H1 (cell line): Measurements from ENCODE around the gene RNF145. TPM values are rescaled to one million over a fixed set of nuclear protein-coding genes. Genes with fewer than 3 reads are reported as not detected.

Experiments
- CTCF ChIA-PET: fragments of 300-600 bp; sonication (Branson Sonifier 250); formaldehyde crosslinking; loops from one replicate; lab custom pipeline; 2021; ENCODE audit not compliant: partially characterized antibody; lab: Charles Lee
- POLR2A ChIA-PET: fragments of 300-600 bp; sonication (Branson Sonifier 250); formaldehyde crosslinking; loops from one replicate; lab custom pipeline; 2021; ENCODE audit warnings: inconsistent platforms; ENCODE audit not compliant: partially characterized antibody; lab: Charles Lee
- DNase-seq, 2 experiments: peaks; one replicate each; pipeline versions ENCODE4 v3.0.0 to v3.0.0-alpha.2; 2010 to 2022; ENCODE audit warnings: low spot score in 2 of 2, low read depth in 1 of 2, mixed read lengths in 1 of 2
- FAIRE-seq: peaks from 2 replicates; lab custom pipeline; 2011; peaks lifted over from hg19 to GRCh38; lab: Jason Lieb, UNC
- H2AFZ ChIP-seq: 2 replicates; pipeline ENCODE4 v1.8.1; 2012; ENCODE audit warnings: low read length, inconsistent platforms
- H2AK5ac ChIP-seq: 2 replicates; pipeline ENCODE4 v1.6.1; 2013; ENCODE audit warnings: low read depth, low read length
- H2BK120ac ChIP-seq: replicated peaks from 2 replicates; pipeline ENCODE3; 2013; ENCODE audit warnings: low read depth, low read length, inconsistent platforms
- H2BK12ac ChIP-seq: 2 replicates; pipeline ENCODE4 v1.6.1; 2013; ENCODE audit warnings: low read depth, low read length
- H2BK15ac ChIP-seq: 2 replicates; pipeline ENCODE4 v1.6.1; 2013; ENCODE audit warnings: low read length
- H2BK20ac ChIP-seq: 2 replicates; pipeline ENCODE4 v1.6.1; 2013; ENCODE audit warnings: low read length
- H2BK5ac ChIP-seq: 2 replicates; pipeline ENCODE4 v1.6.1; 2013; ENCODE audit warnings: low read depth, low read length
- H3K14ac ChIP-seq: 2 replicates; pipeline ENCODE4 v1.6.1; 2013; ENCODE audit warnings: inconsistent platforms; ENCODE audit not compliant: insufficient read length
- H3K18ac ChIP-seq: 2 replicates; pipeline ENCODE4 v1.6.1; 2013; ENCODE audit warnings: low read length; ENCODE audit errors: extremely low read depth
- H3K23ac ChIP-seq: 2 replicates; pipeline ENCODE4 v1.6.1; 2013; ENCODE audit warnings: inconsistent platforms; ENCODE audit not compliant: insufficient read length
- H3K23me2 ChIP-seq: 2 replicates; pipeline ENCODE4 v1.6.1; 2013; ENCODE audit warnings: low read depth, low read length
- H3K27ac ChIP-seq: 2 replicates; pipeline ENCODE4 v1.6.1; 2011; ENCODE audit warnings: low read depth, low read length, inconsistent platforms
- H3K27me3 ChIP-seq, 4 experiments: replicated peaks in 1 of 4; 1 replicate in 1 of 4; 2 replicates in 3 of 4; pipeline versions ENCODE4 v1.6.1 to v1.8.1; 2011 to 2013; ENCODE audit warnings: low read length in 3 of 4, mild to moderate bottlenecking in 3 of 4, inconsistent platforms in 2 of 4, mixed read lengths in 2 of 4, moderate library complexity in 1 of 4; ENCODE audit not compliant: control insufficient read depth in 3 of 4, insufficient read depth in 3 of 4; ENCODE audit errors: extremely low read depth in 1 of 4
- H3K36me3 ChIP-seq, 4 experiments: 2 replicates each; pipeline versions ENCODE4 v1.6.1 to v1.8.1; 2011 to 2013; ENCODE audit warnings: mild to moderate bottlenecking in 4 of 4, low read length in 3 of 4, moderate library complexity in 2 of 4, control low read depth in 1 of 4, inconsistent platforms in 1 of 4; ENCODE audit not compliant: insufficient read depth in 4 of 4, control insufficient read depth in 2 of 4
- H3K4ac ChIP-seq: replicated peaks from 2 replicates; pipeline ENCODE3; 2013; ENCODE audit warnings: low read length, low read depth, mixed read lengths, inconsistent platforms; ENCODE audit not compliant: insufficient read length
- H3K4me1 ChIP-seq, 4 experiments: replicated peaks in 1 of 4; 1 replicate in 1 of 4; 2 replicates in 3 of 4; pipeline versions ENCODE4 v1.6.1 to v1.8.1; 2011 to 2013; ENCODE audit warnings: low read length in 3 of 4, inconsistent platforms in 2 of 4, mixed read lengths in 1 of 4; ENCODE audit not compliant: insufficient read depth in 4 of 4, control insufficient read depth in 3 of 4
- H3K4me2 ChIP-seq, 2 experiments: 2 replicates each; pipeline versions ENCODE4 v1.6.1 to v1.8.1; 2011 to 2013; ENCODE audit warnings: low read depth in 2 of 2, low read length in 2 of 2, control low read depth in 1 of 2, inconsistent platforms in 1 of 2, mild to moderate bottlenecking in 1 of 2; ENCODE audit not compliant: insufficient read depth in 1 of 2
- H3K4me3 ChIP-seq, 4 experiments: fragments of 200-600, 300-600 bp in 1 of 4; sonication (generic), shearing (Covaris generic), sonication (Bioruptor Twin) in 1 of 4; 2 replicates each; pipeline versions ENCODE4 v1.5.1 to v1.8.1; 2011 to 2016; ENCODE audit warnings: low read length in 4 of 4, low read depth in 3 of 4, control low read depth in 2 of 4, inconsistent platforms in 2 of 4, mild to moderate bottlenecking in 2 of 4, mixed read lengths in 1 of 4, moderate library complexity in 1 of 4; ENCODE audit not compliant: insufficient read depth in 2 of 4; ENCODE audit errors: extremely low read depth in 1 of 4
- H3K56ac ChIP-seq: replicated peaks from 2 replicates; pipeline ENCODE3; 2013; ENCODE audit warnings: low read depth, mild to moderate bottlenecking, mixed read lengths, low read length, inconsistent platforms; ENCODE audit not compliant: insufficient read length
- H3K79me1 ChIP-seq: 2 replicates; pipeline ENCODE4 v1.6.1; 2013; ENCODE audit warnings: low read depth, low read length, control low read depth
- H3K79me2 ChIP-seq, 2 experiments: 2 replicates each; pipeline versions ENCODE4 v1.6.1 to v1.8.1; 2012 to 2013; ENCODE audit warnings: low read length in 2 of 2, mild to moderate bottlenecking in 2 of 2, inconsistent platforms in 1 of 2; ENCODE audit not compliant: insufficient read depth in 2 of 2, control insufficient read depth in 1 of 2
- H3K9ac ChIP-seq, 4 experiments: replicated peaks in 1 of 4; 1 replicate in 1 of 4; 2 replicates in 3 of 4; pipeline versions ENCODE4 v1.6.1 to v1.8.1; 2011 to 2013; ENCODE audit warnings: low read depth in 3 of 4, low read length in 3 of 4, control low read depth in 2 of 4, mild to moderate bottlenecking in 2 of 4, moderate library complexity in 2 of 4, inconsistent platforms in 1 of 4; ENCODE audit errors: extremely low read depth in 1 of 4
- H3K9me3 ChIP-seq, 2 experiments: 2 replicates each; pipeline versions ENCODE4 v1.6.1 to v1.8.1; 2012 to 2013; ENCODE audit warnings: mild to moderate bottlenecking in 2 of 2, moderate library complexity in 2 of 2, control low read depth in 1 of 2, inconsistent platforms in 1 of 2, low read depth in 1 of 2, low read length in 1 of 2, mixed read lengths in 1 of 2; ENCODE audit not compliant: insufficient read depth in 2 of 2
- H4K20me1 ChIP-seq, 2 experiments: replicated peaks in 1 of 2; 2 replicates each; pipeline versions ENCODE3 to v1.8.1; 2011 to 2013; ENCODE audit warnings: inconsistent platforms in 2 of 2, low read length in 2 of 2, mild to moderate bottlenecking in 1 of 2; ENCODE audit not compliant: insufficient read depth in 2 of 2, control insufficient read depth in 1 of 2
- H4K5ac ChIP-seq: 2 replicates; pipeline ENCODE4 v1.6.1; 2013; ENCODE audit warnings: low read length, low read depth, mixed read lengths, inconsistent platforms; ENCODE audit not compliant: insufficient read length
- H4K8ac ChIP-seq: 2 replicates; pipeline ENCODE4 v1.8.0; 2013; ENCODE audit warnings: mild to moderate bottlenecking, moderate library complexity, low read length, inconsistent platforms; ENCODE audit not compliant: insufficient read depth; ENCODE audit errors: extremely low read depth
- H4K91ac ChIP-seq: replicated peaks from 2 replicates; pipeline ENCODE3; 2013; ENCODE audit warnings: low read length, mixed read lengths, inconsistent platforms; ENCODE audit not compliant: insufficient read length
- CBX8 ChIP-seq: fragments of 300-800, 300-1000 bp; sonication (generic); IDR thresholded peaks from 2 replicates; pipeline ENCODE4 v1.7.1; 2016; ENCODE audit warnings: low read depth, low read length, borderline replicate concordance
- CHD1 ChIP-seq: IDR thresholded peaks from 2 replicates; pipeline ENCODE4 v1.6.1; 2012; ENCODE audit warnings: low read depth, low read length, improper control_type of control experiment
- FOSL1 ChIP-seq: IDR thresholded peaks from 2 replicates; pipeline ENCODE4 v1.6.1; 2011; ENCODE audit warnings: mild to moderate bottlenecking, low read depth, low read length, moderate library complexity; ENCODE audit not compliant: insufficient read depth
- KDM4A ChIP-seq: IDR thresholded peaks from one replicate; pipeline ENCODE4 v1.7.1; 2012; ENCODE audit warnings: low read depth, mild to moderate bottlenecking, moderate library complexity, low read length, inconsistent platforms; ENCODE audit not compliant: severe bottlenecking
- POU5F1 ChIP-seq: IDR thresholded peaks from 2 replicates; pipeline ENCODE4 v1.6.1; 2011; ENCODE audit warnings: low read depth, mild to moderate bottlenecking, low read length, moderate library complexity
- SRF ChIP-seq: IDR thresholded peaks from 2 replicates; pipeline ENCODE4 v1.6.1; 2011; ENCODE audit warnings: mild to moderate bottlenecking, low read depth, low read length, moderate library complexity
- SUZ12 ChIP-seq: fragments of 200-600 bp; sonication (generic); IDR thresholded peaks from 2 replicates; pipeline ENCODE4 v1.6.1; 2012; ENCODE audit warnings: mild to moderate bottlenecking, inconsistent platforms, low read length, moderate library complexity, mixed read lengths
- TAF1 ChIP-seq: IDR thresholded peaks from 2 replicates; pipeline ENCODE4 v1.6.1; 2011; ENCODE audit warnings: mild to moderate bottlenecking, low read depth, low read length
- TBP ChIP-seq: IDR thresholded peaks from 2 replicates; pipeline ENCODE4 v1.6.1; 2011; ENCODE audit warnings: low read depth, low read length, improper control_type of control experiment
- WGBS, 2 experiments: shearing (Covaris generic) in 1 of 2; methylation state at CpG; one replicate each; pipeline versions ENCODE4 v1.1.6 to v1.1.7; 2013 to 2015; ENCODE audit warnings: low lambda C conversion rate in 2 of 2, mixed read lengths in 2 of 2, inconsistent platforms in 1 of 2, low coverage in 1 of 2, missing lambda C conversion rate in 1 of 2; ENCODE audit not compliant: insufficient replicate concordance in 2 of 2, insufficient coverage in 1 of 2, insufficient read length in 1 of 2; ENCODE audit errors: extremely low coverage in 1 of 2, missing lambda C conversion rate in 1 of 2; 5-methylcytosine and 5-hydroxymethylcytosine counted together
- polyA plus RNA-seq, 7 experiments: library from polyadenylated mRNA; depleted of rRNA in 3 of 7; stranded (reverse) in 5 of 7; unstranded in 2 of 7; fragments of >200 nt in 5 of 7; fragments of 200-250 nt in 2 of 7; gene quantifications; 1 replicate in 5 of 7; 2 replicates in 1 of 7; 4 replicates in 1 of 7; pipeline versions ENCODE4 v1.2.1 to v1.2.3, GENCODE V29; 2011 to 2013; ENCODE audit warnings: missing spikeins in 2 of 7, mixed read lengths in 2 of 7
- total RNA-seq: library from RNA; stranded (reverse); fragmentation: NEBNext Ultra II Directional; extraction: Animal tissue kit (Norgen Biotek cat#: 25700); gene quantifications from 2 replicates; pipeline ENCODE4 v1.2.1, GENCODE V29; 2021
- TF ChIP-seq, protein P1 (sequence below): IDR thresholded peaks from 2 replicates; pipeline ENCODE4 v1.6.1; 2012; ENCODE audit warnings: low read length, inconsistent platforms
- TF ChIP-seq, protein P2 (sequence below): IDR thresholded peaks from 2 replicates; pipeline ENCODE4 v1.6.1; 2011; ENCODE audit warnings: low read length, improper control_type of control experiment

RNF145 gene
- total and polyA plus RNA-seq, 2 of the 8 experiments (the other 6 are each of a cell fraction or from before 2014, with no cell fraction given) = 34.2 to 72.5 TPM

DNA sequence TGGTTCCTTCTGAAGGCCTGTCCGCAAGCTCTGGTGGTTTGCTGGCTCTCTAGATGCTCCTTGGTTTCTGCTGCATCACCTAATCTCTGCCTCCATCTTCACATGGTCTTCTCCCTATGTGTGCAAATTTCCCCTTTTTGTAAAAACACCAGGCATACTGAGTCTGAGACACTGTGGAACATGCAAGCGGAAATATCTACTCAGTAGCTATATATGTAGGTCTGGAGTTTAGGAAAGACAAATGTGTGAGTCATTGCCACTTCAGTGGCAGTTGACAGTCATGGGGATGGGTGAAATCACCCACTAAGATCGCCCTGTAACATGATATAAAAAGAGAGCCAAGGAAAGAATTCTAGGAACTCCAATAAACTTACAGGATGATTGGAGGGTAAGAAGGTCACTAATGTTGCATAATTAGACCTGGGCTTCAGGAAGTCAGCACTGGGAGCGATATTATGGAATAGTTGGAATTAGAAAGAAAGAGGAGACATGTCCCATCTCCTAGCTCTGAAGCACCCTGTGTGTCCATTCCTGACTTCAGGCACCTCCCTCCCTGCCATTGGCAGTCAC, 31.0 kb upstream of the RNF145 start:
- Histone ChIP-seq H3K14ac (no peak overlapping the region), H4K20me1 (no peaks in the 10 kb centered on the region), H3K9me3 (no peaks in the 10 kb centered on the region), H3K4me2 (no peak overlapping the region), H2BK20ac (no peak overlapping the region), H3K4me1 (no peaks in the 10 kb centered on the region), H2AK5ac (no peak overlapping the region), H3K18ac (no peak overlapping the region), H3K27ac (no peak overlapping the region), H3K36me3 (no peaks in the 10 kb centered on the region), H4K8ac (no peak overlapping the region), H3K4me3 (no peak overlapping the region), H3K56ac (no peak overlapping the region), H3K79me1 (no peaks in the 10 kb centered on the region), H2BK15ac (no peak overlapping the region), H4K5ac (no peak overlapping the region), H3K23ac (no peak overlapping the region), H2BK120ac (no peak overlapping the region), H2BK5ac (no peak overlapping the region), H2BK12ac (no peak overlapping the region), H3K79me2 (no peaks in the 10 kb centered on the region), H4K91ac (no peak overlapping the region), H3K9ac (no peak overlapping the region), H3K4ac (no peak overlapping the region), H2AFZ (no peak overlapping the region), H3K27me3 (peaks cover 0 to 3% (median 0%) of the 10 kb centered on the region in 4 experiments; a peak in 1 of 7 replicates), H3K23me2 (no peaks in the 10 kb centered on the region; the same call in 1 of the 2 replicates)
- FAIRE-seq (no peak), DNase-seq (no peak)
- 87% methylated on average over 4 of the region's 4 CpGs; no CpG with 5 or more reads in 1 of the 2 experiments for WGBS, 2 experiments
- ChIA-PET CTCF (interaction anchor here (0.8 to 1.4 kb wide), 3 partner anchors 28 to 84 kb away, joined by 3 to 4 read pairs (median 4); no protein-coding TSS in a partner anchor), POLR2A (no interaction called here)
- TF ChIP-seq, protein P1, sequence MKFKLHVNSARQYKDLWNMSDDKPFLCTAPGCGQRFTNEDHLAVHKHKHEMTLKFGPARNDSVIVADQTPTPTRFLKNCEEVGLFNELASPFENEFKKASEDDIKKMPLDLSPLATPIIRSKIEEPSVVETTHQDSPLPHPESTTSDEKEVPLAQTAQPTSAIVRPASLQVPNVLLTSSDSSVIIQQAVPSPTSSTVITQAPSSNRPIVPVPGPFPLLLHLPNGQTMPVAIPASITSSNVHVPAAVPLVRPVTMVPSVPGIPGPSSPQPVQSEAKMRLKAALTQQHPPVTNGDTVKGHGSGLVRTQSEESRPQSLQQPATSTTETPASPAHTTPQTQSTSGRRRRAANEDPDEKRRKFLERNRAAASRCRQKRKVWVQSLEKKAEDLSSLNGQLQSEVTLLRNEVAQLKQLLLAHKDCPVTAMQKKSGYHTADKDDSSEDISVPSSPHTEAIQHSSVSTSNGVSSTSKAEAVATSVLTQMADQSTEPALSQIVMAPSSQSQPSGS = no peak
- no peak for TF ChIP-seq CBX8
- TF ChIP-seq, protein P2, sequence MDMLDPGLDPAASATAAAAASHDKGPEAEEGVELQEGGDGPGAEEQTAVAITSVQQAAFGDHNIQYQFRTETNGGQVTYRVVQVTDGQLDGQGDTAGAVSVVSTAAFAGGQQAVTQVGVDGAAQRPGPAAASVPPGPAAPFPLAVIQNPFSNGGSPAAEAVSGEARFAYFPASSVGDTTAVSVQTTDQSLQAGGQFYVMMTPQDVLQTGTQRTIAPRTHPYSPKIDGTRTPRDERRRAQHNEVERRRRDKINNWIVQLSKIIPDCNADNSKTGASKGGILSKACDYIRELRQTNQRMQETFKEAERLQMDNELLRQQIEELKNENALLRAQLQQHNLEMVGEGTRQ = no peak
- no peak for TF ChIP-seq POU5F1
- no peak for TF ChIP-seq CHD1
- TF ChIP-seq KDM4A = no peak
- no peak for TF ChIP-seq FOSL1
- TF ChIP-seq SUZ12 = no peak
- TF ChIP-seq SRF = no peak
- TF ChIP-seq TBP = no peak
- TF ChIP-seq TAF1 = no peak
